ENCODE data around the gene TANC1. TPM values are rescaled to one million over a fixed set of nuclear protein-coding genes. Genes with fewer than 3 reads are reported as not detected.
"Not testable (repeated sequence)": the region's sequence is repeated elsewhere in the genome, so short reads cannot be mapped to it uniquely, and the experiment has no call there.

Gene TANC1
- total and polyA plus RNA-seq, 11 donors, result 26.6 to 91.1 (median 68.8) TPM

GRCh38 chr2:159034713-159035112 is 66.3 kb downstream of the TANC1 start:
- Histone ChIP-seq H3K9me3 (peaks cover 0 to 7% (median 0%) of the 10 kb centered on the region in 12 donors), H3K27ac (peak overlapping the region in 4 of 12 donors; percentile 3 to 92 (median 47)), H3K4me3 (no peak overlapping the region), H3K4me1 (peaks cover 9 to 63% (median 48%) of the 10 kb centered on the region in 12 donors), H3K36me3 (no peaks in the 10 kb centered on the region), H3K27me3 (no peaks in the 10 kb centered on the region)
- DNase-seq, result no peak
- ATAC-seq, result no peak
- intact Hi-C loops (cut with DNase I), result loop anchor here in 8 of 10 donors (5.0 to 10.0 kb wide), 7 partner anchors 60 to 132 kb away; partner anchors contain the start of gene TANC1 (in 1 of the 8)
- no peak for TF ChIP-seq CTCF (IDR thresholded peaks at IDR 0.05)
- no peak for TF ChIP-seq POLR2A (IDR thresholded peaks at IDR 0.05)
- WGBS, 4 donors, result 83 to 95% (median 92%) methylated on average over 7 of the region's 7 CpGs

GRCh38 chr2:159035790-159036411 is 67.5 kb downstream of the TANC1 start:
- intact Hi-C loops (cut with DNase I), result loop anchor here in 5 of 10 donors (5.0 to 10.0 kb wide), 4 partner anchors 59 to 131 kb away; no protein-coding TSS in a partner anchor
- TF ChIP-seq POLR2A (IDR thresholded peaks at IDR 0.05) (no peak), CTCF (IDR thresholded peaks at IDR 0.05) (peak in 9 of 12 donors; percentile 10 to 55 (median 33))
- Histone ChIP-seq H3K27me3 (no peaks in the 10 kb centered on the region), H3K27ac (peak overlapping the region in 9 of 12 donors; percentile 13 to 58 (median 41)), H3K36me3 (peaks cover 0 to under 1% (median 0%) of the 10 kb centered on the region in 9 donors), H3K4me3 (no peak overlapping the region), H3K9me3 (peaks cover 0 to 7% (median 0%) of the 10 kb centered on the region in 12 donors), H3K4me1 (peaks cover 0 to 51% (median 38%) of the 10 kb centered on the region in 12 donors)
- WGBS, 4 donors, result 71 to 79% (median 73%) methylated on average over 10 of the region's 10 CpGs
- peak; percentile 39 to 77 (median 72) for ATAC-seq
- no peak for DNase-seq

- 90 to 95% (median 91%) methylated on average over 3 of the region's 3 CpGs for WGBS, 4 donors
- ATAC-seq, result not testable (repeated sequence)
Measured at GRCh38 chr2:159036461-159036860, 68.0 kb downstream of the TANC1 start.

GRCh38 chr2:159041328-159041727 is 72.9 kb downstream of the TANC1 start:
- not testable (repeated sequence) for H3K27me3 ChIP-seq, ATAC-seq, H3K27ac ChIP-seq, H3K4me3 ChIP-seq
- H3K36me3 ChIP-seq, result peaks cover 0 to 11% (median 0%) of the 10 kb centered on the region in 9 donors
- peaks cover 0 to 48% (median 19%) of the 10 kb centered on the region in 12 donors for H3K4me1 ChIP-seq
- WGBS, 4 donors, result 90 to 96% (median 93%) methylated on average over 7 to 11 of the region's 11 CpGs
- intact Hi-C loops (cut with DNase I), result loop anchor here in 2 of 10 donors (5.0 to 10.0 kb wide), 2 partner anchors 76 to 143 kb away; no protein-coding TSS in a partner anchor
- DNase-seq, result peak in 1 of 5 donors; percentile 51
- H3K9me3 ChIP-seq, result peaks cover 0 to 12% (median 0%) of the 10 kb centered on the region in 12 donors

More at GRCh38 chr2:159036461-159036860, 68.0 kb downstream of the TANC1 start:
- Histone ChIP-seq H3K27ac (peak overlapping the region in 1 of 12 donors; percentile 58), H3K9me3 (peaks cover 0 to 10% (median 0%) of the 10 kb centered on the region in 12 donors), H3K4me1 (peaks cover 0 to 50% (median 32%) of the 10 kb centered on the region in 12 donors)
- not testable (repeated sequence) for H3K4me3 ChIP-seq, DNase-seq, H3K27me3 ChIP-seq, H3K36me3 ChIP-seq
- intact Hi-C loops (cut with DNase I), result loop anchor here in 5 of 10 donors (5.0 to 10.0 kb wide), 4 partner anchors 58 to 132 kb away; no protein-coding TSS in a partner anchor
